GM19035 (cell line): Measurements from ENCODE around the gene DMPK.

Experiments
- ATAC-seq: cut with Tn5 transposase; IDR thresholded peaks from one replicate; pipeline ENCODE4 v1.9.1; 2021; ENCODE audit not compliant: unreplicated experiment

DMPK gene

GRCh38 chr19:45770192-45771101 lies 11.8 kb downstream of the DMPK start:
- ATAC-seq: peak; percentile 52

GRCh38 chr19:45769821-45770191 lies 12.5 kb downstream of the DMPK start:
- ATAC-seq: no peak

- ATAC-seq: peak; percentile 55
These were observed 13.1 kb downstream of the DMPK start, which contains the start of gene SIX5 for GRCh38 chr19:45768984-45769782. TSS of gene SIX5 (minus strand) at chr19:45769252. CDS start at chr19:45768844, 408 bp downstream.

- ATAC-seq: no peak
These were observed 13.7 kb downstream of the DMPK start for GRCh38 chr19:45768655-45768983.

GRCh38 chr19:45767881-45768654 lies 14.2 kb downstream of the DMPK start:
- ATAC-seq: no peak

GRCh38 chr19:45767410-45767880 lies 14.8 kb downstream of the DMPK start:
- no peak for ATAC-seq

GRCh38 chr19:45766869-45767346 lies 15.4 kb downstream of the DMPK start:
- ATAC-seq: no peak

- no peak for ATAC-seq
These were observed 15.9 kb downstream of the DMPK start for GRCh38 chr19:45766296-45766868.

GRCh38 chr19:45765702-45766295 lies 16.5 kb downstream of the DMPK start:
- no peak for ATAC-seq

- ATAC-seq: no peak
These were observed 17.2 kb downstream of the DMPK start for GRCh38 chr19:45764945-45765701.

- ATAC-seq: no peak
These were observed 17.8 kb downstream of the DMPK start for GRCh38 chr19:45764475-45764874.

GRCh38 chr19:45763691-45764294 lies 18.5 kb downstream of the DMPK start:
- ATAC-seq: no peak

GRCh38 chr19:45762870-45763631 lies 19.2 kb downstream of the DMPK start:
- ATAC-seq: no peak

- ATAC-seq: no peak
These were observed 20.6 kb downstream of the DMPK start for GRCh38 chr19:45761714-45762113.

GRCh38 chr19:45758921-45759320 lies 23.4 kb downstream of the DMPK start:
- no peak for ATAC-seq

GRCh38 chr19:45757695-45758094 lies 24.6 kb downstream of the DMPK start:
- no peak for ATAC-seq

GRCh38 chr19:45754323-45754722 lies 28.0 kb downstream of the DMPK start:
- no peak for ATAC-seq

- ATAC-seq: no peak
These were observed 28.7 kb downstream of the DMPK start for GRCh38 chr19:45753548-45753947.
